Coronary artery (tissue), 2 donors: ENCODE data around the gene C1orf174.

Experiments
- DNase-seq: peaks from one replicate; pipeline ENCODE4 v3.0.0-alpha.2; 2017; ENCODE audit warnings: low spot score
- H3K27ac ChIP-seq, 2 donors: fragments of 200-600 bp; sonication (generic); one replicate each; pipeline ENCODE4 v1.5.1; 2016 to 2019
- H3K4me3 ChIP-seq: fragments of 200-600 bp; sonication (generic); 2 replicates; pipeline ENCODE4 v1.5.1; 2016; ENCODE audit warnings: mild to moderate bottlenecking, moderate library complexity
- TF ChIP-seq, protein P1 (sequence below): fragments of 200-600 bp; sonication (generic); IDR thresholded peaks from one replicate; pipeline ENCODE4 v1.5.1; 2019; ENCODE audit warnings: antibody characterized with exemption

Gene C1orf174

DNA sequence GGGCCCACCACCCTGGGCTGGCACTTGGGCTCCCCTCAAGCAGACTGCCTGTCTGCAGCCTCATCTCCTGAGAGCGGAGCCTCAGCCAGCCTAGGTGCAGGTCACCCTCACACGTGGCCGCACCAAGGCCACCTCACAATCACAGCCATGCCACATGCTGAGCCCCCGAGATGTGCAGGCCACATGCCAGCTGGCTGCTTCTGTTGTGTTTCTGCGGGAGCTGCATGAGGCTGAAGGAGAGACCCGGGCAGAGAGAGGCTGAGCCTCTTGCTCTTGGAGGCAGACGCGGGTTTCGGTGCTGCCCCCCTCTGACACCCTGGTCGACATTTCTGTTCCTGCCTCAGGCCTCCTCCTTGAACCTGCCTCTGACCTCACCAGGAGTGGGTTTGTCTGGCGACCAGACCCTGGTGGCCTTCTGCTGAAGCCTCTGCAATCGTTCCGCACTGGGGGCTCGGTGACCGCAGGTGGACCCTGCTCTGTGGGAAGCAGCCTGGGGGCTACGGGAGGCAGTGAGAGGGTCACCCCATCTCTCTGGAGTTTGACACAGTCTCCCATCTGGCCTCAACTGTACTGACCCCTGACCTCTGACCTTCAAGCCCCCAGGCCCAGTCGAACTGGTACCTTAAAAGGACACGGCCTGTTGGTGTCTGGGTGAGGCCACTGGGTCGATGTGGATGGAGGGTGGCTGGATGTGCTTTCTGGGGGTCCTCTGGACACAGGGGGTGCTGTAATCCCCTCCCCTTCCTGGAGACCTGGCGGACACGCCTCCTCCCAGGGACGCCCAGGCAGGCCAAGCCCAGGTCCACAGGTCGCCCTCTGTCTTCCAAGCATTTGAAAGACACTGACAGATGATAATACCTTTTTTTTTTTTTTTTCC lies 13.0 kb upstream of the C1orf174 start:
- no peak overlapping the region for H3K4me3 ChIP-seq
- peak; percentile 66 for DNase-seq
- TF ChIP-seq, protein P1, sequence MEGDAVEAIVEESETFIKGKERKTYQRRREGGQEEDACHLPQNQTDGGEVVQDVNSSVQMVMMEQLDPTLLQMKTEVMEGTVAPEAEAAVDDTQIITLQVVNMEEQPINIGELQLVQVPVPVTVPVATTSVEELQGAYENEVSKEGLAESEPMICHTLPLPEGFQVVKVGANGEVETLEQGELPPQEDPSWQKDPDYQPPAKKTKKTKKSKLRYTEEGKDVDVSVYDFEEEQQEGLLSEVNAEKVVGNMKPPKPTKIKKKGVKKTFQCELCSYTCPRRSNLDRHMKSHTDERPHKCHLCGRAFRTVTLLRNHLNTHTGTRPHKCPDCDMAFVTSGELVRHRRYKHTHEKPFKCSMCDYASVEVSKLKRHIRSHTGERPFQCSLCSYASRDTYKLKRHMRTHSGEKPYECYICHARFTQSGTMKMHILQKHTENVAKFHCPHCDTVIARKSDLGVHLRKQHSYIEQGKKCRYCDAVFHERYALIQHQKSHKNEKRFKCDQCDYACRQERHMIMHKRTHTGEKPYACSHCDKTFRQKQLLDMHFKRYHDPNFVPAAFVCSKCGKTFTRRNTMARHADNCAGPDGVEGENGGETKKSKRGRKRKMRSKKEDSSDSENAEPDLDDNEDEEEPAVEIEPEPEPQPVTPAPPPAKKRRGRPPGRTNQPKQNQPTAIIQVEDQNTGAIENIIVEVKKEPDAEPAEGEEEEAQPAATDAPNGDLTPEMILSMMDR: no peak
- no peak overlapping the region for H3K27ac ChIP-seq

GRCh38 chr1:3911981-3912808 lies 12.1 kb upstream of the C1orf174 start:
- no peak overlapping the region for H3K27ac ChIP-seq
- no peak overlapping the region for H3K4me3 ChIP-seq
- TF ChIP-seq, protein P1: no peak
- DNase-seq: peak; percentile 68

DNA sequence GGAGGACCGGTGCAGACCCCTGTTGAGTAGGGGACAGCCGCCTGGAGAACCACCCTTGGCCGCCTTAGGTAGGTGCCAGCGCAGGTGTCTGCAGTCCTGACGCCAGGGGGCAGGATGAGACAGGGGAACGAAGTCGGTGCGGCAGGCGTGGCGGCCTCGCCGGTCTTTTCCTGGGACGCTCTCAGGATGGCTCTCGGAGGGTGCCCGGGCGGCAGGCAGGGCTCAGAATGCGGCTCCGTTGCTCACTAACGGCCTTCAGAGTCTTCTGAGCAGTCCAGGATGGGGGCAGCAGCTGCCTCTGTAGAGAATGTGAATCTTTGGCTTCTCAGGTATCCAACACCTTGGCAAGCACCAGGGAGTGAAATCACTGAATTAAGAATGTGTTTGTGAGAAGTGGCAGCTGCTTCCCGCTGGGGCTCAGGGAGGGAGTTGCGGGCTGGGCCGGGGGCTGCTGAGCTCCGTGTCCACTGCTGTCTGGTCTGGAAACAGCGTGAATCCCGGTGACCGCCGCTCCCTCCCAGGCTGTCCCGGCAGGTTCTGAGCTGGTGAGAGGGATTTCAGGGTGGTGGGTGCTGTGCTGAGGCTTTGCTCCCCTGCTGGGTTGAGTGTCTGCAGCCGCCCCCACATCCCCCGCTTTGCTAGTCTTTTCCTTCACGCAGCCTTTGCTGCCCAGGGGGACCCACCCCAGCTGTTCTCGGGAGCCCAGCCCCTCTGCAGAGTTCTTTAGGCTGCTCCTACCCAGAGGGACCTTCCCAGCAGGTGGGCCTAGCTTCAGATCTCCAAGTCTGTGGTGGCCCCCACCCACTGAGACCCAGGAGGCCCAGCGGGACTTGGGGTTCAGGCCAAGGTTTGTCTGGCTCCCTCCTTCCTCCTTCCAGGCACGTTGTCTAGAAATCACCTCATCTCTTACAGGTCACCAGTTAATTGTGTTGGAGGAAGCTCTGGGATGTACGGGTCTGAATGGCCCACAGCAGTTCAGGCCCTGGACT lies 11.1 kb upstream of the C1orf174 start:
- peak overlapping the region; percentile 38 for H3K4me3 ChIP-seq

GRCh38 chr1:3910049-3910731 lies 10.1 kb upstream of the C1orf174 start:
- TF ChIP-seq, protein P1: no peak
- DNase-seq: no peak
- no peak overlapping the region for H3K4me3 ChIP-seq

More for the DNA sequence above, 11.1 kb upstream of the C1orf174 start:
- no peak overlapping the region for H3K27ac ChIP-seq
- no peak for DNase-seq
- TF ChIP-seq, protein P1: peak; percentile 29

GRCh38 chr1:3909615-3910014 lies 9.5 kb upstream of the C1orf174 start:
- no peak for DNase-seq
- H3K27ac ChIP-seq: no peak overlapping the region
- TF ChIP-seq, protein P1: no peak

More at GRCh38 chr1:3910049-3910731, 10.1 kb upstream of the C1orf174 start:
- H3K27ac ChIP-seq: no peak overlapping the region

More at GRCh38 chr1:3909615-3910014, 9.5 kb upstream of the C1orf174 start:
- H3K4me3 ChIP-seq: no peak overlapping the region
